H1 (cell line): ENCODE measurements around the gene AP2B1. TPM values are rescaled to one million over a fixed set of nuclear protein-coding genes. Genes with fewer than 3 reads are reported as not detected.

Experiments used
- KDM4A ChIP-seq: IDR thresholded peaks from one replicate; pipeline ENCODE4 v1.7.1; 2012; ENCODE audit warnings: low read depth, mild to moderate bottlenecking, moderate library complexity, low read length, inconsistent platforms; ENCODE audit not compliant: severe bottlenecking
- SRF ChIP-seq: IDR thresholded peaks from 2 replicates; pipeline ENCODE4 v1.6.1; 2011; ENCODE audit warnings: mild to moderate bottlenecking, low read depth, low read length, moderate library complexity
- TAF7 ChIP-seq: optimal IDR thresholded peaks from 2 replicates; pipeline ENCODE3; 2011; ENCODE audit warnings: low read depth, mild to moderate bottlenecking, inconsistent platforms, low read length, moderate library complexity, borderline replicate concordance
- polyA plus RNA-seq, 7 experiments: library from polyadenylated mRNA; depleted of rRNA in 3 of 7; stranded (reverse) in 5 of 7; unstranded in 2 of 7; fragments of >200 nt in 5 of 7; fragments of 200-250 nt in 2 of 7; gene quantifications; 1 replicate in 5 of 7; 2 replicates in 1 of 7; 4 replicates in 1 of 7; pipeline versions ENCODE4 v1.2.1 to v1.2.3, GENCODE V29; 2011 to 2013; ENCODE audit warnings: missing spikeins in 2 of 7, mixed read lengths in 2 of 7
- small RNA-seq: library from polyadenylated mRNA; stranded (forward); fragments of <200 nt; extraction: miRNeasy Mini kit (QIAGEN cat#:217004); gene quantifications from one replicate; pipeline ENCODE3, GENCODE V24; 2013; ENCODE audit not compliant: insufficient read depth
- total RNA-seq: library from RNA; stranded (reverse); fragmentation: NEBNext Ultra II Directional; extraction: Animal tissue kit (Norgen Biotek cat#: 25700); gene quantifications from 2 replicates; pipeline ENCODE4 v1.2.1, GENCODE V29; 2021

Gene AP2B1
- total and polyA plus RNA-seq, 2 of the 8 experiments (the other 6 are each of a cell fraction or from before 2014, with no cell fraction given), result 95.5 to 199 TPM

DNA sequence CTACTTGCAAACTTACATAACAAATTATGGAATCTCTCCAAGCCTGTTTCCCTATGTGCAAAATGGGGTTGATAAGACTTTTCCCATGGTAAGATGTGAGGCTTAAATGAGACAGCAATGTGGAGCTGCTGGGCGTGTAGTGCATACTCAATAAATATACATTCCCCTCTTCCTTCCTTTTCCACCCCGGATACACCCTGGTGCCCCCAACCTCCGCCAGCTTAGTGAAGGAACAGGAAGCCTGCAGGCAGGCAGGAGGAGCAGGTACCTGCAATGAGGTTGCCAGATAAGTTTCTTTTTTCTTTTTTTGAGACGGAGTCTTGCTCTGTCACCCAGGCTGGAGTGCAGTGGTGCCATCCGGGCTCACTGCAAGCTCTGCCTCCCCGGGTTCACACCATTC is 188.5 kb downstream of the AP2B1 start (continued):
- TF ChIP-seq SRF (no peak), KDM4A (no peak), TAF7 (no peak)
- TF ChIP-seq, all 59 proteins: peak for 0

Small RNA genes lying within 50 kb of the gene (small RNA-seq; reads per million reads assigned to genes)
- gene AC004134.1 (not detected), gene AC015911.1 (not detected), gene SNORD7 (42.0 reads per million, percentile 96 among the genes with 10 or more reads in this experiment)

Other genes starting within 250 kb of the AP2B1 start
- 0.27 and 0.28 TPM in 2 replicates for gene SLFN11, start 213.7 kb upstream of the AP2B1 start, total RNA-seq
- gene SLFN11, start 213.7 kb upstream of the AP2B1 start, polyA plus RNA-seq (2011; rRNA removed), result 0.09 and 0.11 TPM in 2 replicates
- 9.4 and 10.7 TPM in 2 replicates for gene SLFN12, start 154.8 kb upstream of the AP2B1 start, total RNA-seq
- gene SLFN12, start 154.8 kb upstream of the AP2B1 start, polyA plus RNA-seq (2011; rRNA removed), result 1.3 and 1.6 TPM in 2 replicates
- 27.5 and 28.1 TPM in 2 replicates for gene SLFN13, start 138.6 kb upstream of the AP2B1 start, total RNA-seq
- 9.0 and 15.7 TPM in 2 replicates for gene SLFN13, start 138.6 kb upstream of the AP2B1 start, polyA plus RNA-seq (2011; rRNA removed)
- not detected in 2 replicates for gene SLFN12L, start 49.6 kb upstream of the AP2B1 start, total RNA-seq
- gene SLFN12L, start 49.6 kb upstream of the AP2B1 start, polyA plus RNA-seq (2011; rRNA removed), result not detected in 2 replicates
- gene SLFN14, start 26.5 kb upstream of the AP2B1 start, total RNA-seq, result not detected in 2 replicates
- 0.03 TPM in 1 of 2 replicates, not detected in the other for gene SLFN14, start 26.5 kb upstream of the AP2B1 start, polyA plus RNA-seq (2011; rRNA removed)
- gene PEX12, start 8.8 kb upstream of the AP2B1 start, total RNA-seq, result 2.5 and 3.0 TPM in 2 replicates
- gene PEX12, start 8.8 kb upstream of the AP2B1 start, polyA plus RNA-seq (2011; rRNA removed), result 4.5 and 5.9 TPM in 2 replicates
- gene RASL10B, start 144.3 kb downstream of the AP2B1 start, total RNA-seq, result 21.6 and 22.8 TPM in 2 replicates
- gene RASL10B, start 144.3 kb downstream of the AP2B1 start, polyA plus RNA-seq (2011; rRNA removed), result 17.5 and 21.8 TPM in 2 replicates
- gene GAS2L2, start 165.9 kb downstream of the AP2B1 start, total RNA-seq, result 0.13 TPM in 1 of 2 replicates, not detected in the other
- gene GAS2L2, start 165.9 kb downstream of the AP2B1 start, polyA plus RNA-seq (2011; rRNA removed), result 0.09 TPM in 2 replicates
- not detected in 2 replicates for gene C17orf50, start 173.6 kb downstream of the AP2B1 start, total RNA-seq
- gene C17orf50, start 173.6 kb downstream of the AP2B1 start, polyA plus RNA-seq (2011; rRNA removed), result 0.08 and 0.12 TPM in 2 replicates
- not detected in 2 replicates for gene MMP28, start 208.3 kb downstream of the AP2B1 start, total RNA-seq
- 0.06 TPM in 1 of 2 replicates, not detected in the other for gene MMP28, start 208.3 kb downstream of the AP2B1 start, polyA plus RNA-seq (2011; rRNA removed)
- gene TAF15, start 222.2 kb downstream of the AP2B1 start, total RNA-seq, result 323 and 338 TPM in 2 replicates
- gene TAF15, start 222.2 kb downstream of the AP2B1 start, polyA plus RNA-seq (2011; rRNA removed), result 62.8 and 80.1 TPM in 2 replicates